GM20000 (cell line): ENCODE measurements around the gene MPHOSPH9.
"Not testable (repeated sequence)": the region's sequence is repeated elsewhere in the genome, so short reads cannot be mapped to it uniquely, and the experiment has no call there.

Experiments
- DNase-seq: peaks from one replicate; pipeline ENCODE4 v3.0.0; 2012; ENCODE audit warnings: low spot score
- TF ChIP-seq, protein P1 (sequence below): IDR thresholded peaks from 2 replicates; pipeline ENCODE4 v1.5.1; 2012; ENCODE audit warnings: mild to moderate bottlenecking, control low read depth; ENCODE audit errors: extremely low read depth, missing control alignments

Gene MPHOSPH9

GRCh38 chr12:123254853-123255446 is 22.0 kb upstream of the MPHOSPH9 start:
- TF ChIP-seq, protein P1, sequence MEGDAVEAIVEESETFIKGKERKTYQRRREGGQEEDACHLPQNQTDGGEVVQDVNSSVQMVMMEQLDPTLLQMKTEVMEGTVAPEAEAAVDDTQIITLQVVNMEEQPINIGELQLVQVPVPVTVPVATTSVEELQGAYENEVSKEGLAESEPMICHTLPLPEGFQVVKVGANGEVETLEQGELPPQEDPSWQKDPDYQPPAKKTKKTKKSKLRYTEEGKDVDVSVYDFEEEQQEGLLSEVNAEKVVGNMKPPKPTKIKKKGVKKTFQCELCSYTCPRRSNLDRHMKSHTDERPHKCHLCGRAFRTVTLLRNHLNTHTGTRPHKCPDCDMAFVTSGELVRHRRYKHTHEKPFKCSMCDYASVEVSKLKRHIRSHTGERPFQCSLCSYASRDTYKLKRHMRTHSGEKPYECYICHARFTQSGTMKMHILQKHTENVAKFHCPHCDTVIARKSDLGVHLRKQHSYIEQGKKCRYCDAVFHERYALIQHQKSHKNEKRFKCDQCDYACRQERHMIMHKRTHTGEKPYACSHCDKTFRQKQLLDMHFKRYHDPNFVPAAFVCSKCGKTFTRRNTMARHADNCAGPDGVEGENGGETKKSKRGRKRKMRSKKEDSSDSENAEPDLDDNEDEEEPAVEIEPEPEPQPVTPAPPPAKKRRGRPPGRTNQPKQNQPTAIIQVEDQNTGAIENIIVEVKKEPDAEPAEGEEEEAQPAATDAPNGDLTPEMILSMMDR, result no peak
- no peak for DNase-seq

GRCh38 chr12:123253641-123254459 is 20.9 kb upstream of the MPHOSPH9 start:
- TF ChIP-seq, protein P1, result no peak
- DNase-seq, result no peak

DNA sequence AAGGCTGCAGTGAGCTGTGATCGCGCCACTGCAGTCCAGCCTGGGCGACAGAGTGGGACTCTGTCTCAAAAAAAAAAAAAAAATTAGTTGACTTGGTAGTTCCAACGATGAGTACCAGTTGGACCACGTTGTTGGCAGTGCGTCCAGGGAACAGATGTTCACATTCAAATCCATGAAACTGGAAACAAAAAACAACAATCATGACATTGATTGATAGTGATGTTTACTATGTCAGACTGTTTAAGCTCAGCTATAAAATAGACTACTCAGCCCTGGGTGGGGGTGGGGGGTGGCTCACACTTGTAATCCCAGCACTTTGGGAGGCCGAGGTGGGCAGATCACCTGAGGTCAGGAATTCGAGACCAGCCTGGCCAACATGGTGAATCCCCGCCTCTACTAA is 19.4 kb upstream of the MPHOSPH9 start:
- not testable (repeated sequence) for DNase-seq

- TF ChIP-seq, protein P1, result no peak
- DNase-seq, result no peak
Observed at GRCh38 chr12:123251403-123252076, 18.6 kb upstream of the MPHOSPH9 start.

- no peak for DNase-seq
- TF ChIP-seq, protein P1, result no peak
Observed at GRCh38 chr12:123250471-123251383, 17.8 kb upstream of the MPHOSPH9 start.

GRCh38 chr12:123248996-123249741 is 16.2 kb upstream of the MPHOSPH9 start:
- not testable (repeated sequence) for DNase-seq

- DNase-seq, result not testable (repeated sequence)
Observed at GRCh38 chr12:123248129-123248528, 15.2 kb upstream of the MPHOSPH9 start.

DNA sequence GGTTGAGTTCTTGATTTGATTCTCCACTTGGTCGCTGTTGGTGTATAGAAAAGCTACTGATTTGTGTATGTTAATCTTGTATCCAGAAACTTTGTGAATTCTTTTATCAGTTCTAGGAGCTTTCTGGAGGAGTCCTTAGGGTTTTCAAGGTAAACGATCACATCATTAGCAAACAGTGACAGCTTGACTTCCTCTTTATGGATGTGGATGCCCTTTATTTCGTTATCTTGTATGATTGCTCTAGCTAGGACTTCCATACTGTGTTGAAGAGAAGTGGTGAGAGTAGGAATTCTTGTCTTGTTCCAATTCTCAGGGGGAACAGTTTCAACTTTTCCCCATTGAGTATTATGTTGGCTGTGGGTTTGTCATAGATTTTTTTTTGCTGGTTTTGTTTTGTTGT is 12.7 kb upstream of the MPHOSPH9 start:
- TF ChIP-seq, protein P1, result no peak
- DNase-seq, result no peak
